ENCODE results near the gene IDH3A.

IDH3A gene

GRCh38 chr15:78110096-78110495 is 39.1 kb upstream of the IDH3A start:
- no peak for DNase-seq (ENCODE audit: low read depth)

DNA sequence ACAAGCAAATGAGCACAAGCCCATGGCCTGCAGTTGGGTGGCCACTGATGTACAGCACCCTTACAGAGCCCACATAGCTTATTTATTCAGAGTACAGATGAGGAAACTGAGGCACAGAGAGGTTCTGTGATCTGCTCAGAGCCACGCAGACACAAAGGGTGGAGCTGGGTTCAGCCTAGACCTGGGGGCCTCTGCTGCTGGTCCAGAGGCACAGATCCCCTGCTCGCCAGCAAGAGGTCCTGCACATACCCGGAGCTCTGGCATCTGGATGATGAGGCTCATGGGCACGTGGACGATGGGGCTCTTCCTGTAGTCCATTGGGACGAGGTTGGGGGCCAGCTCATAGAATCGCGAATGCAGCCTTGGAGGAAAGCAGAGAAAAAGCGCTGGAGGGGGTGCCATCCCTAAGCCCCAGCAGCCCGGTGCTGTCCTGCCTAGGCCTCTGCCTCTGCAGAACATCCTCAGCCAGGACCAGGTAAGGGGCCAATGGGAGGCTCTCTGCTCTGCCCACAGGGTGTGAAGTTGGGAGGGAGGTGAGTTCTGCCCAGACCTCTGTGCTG is 38.2 kb upstream of the IDH3A start:
- DNase-seq (ENCODE audit: low read depth) = no peak
- TF ChIP-seq, protein P1, sequence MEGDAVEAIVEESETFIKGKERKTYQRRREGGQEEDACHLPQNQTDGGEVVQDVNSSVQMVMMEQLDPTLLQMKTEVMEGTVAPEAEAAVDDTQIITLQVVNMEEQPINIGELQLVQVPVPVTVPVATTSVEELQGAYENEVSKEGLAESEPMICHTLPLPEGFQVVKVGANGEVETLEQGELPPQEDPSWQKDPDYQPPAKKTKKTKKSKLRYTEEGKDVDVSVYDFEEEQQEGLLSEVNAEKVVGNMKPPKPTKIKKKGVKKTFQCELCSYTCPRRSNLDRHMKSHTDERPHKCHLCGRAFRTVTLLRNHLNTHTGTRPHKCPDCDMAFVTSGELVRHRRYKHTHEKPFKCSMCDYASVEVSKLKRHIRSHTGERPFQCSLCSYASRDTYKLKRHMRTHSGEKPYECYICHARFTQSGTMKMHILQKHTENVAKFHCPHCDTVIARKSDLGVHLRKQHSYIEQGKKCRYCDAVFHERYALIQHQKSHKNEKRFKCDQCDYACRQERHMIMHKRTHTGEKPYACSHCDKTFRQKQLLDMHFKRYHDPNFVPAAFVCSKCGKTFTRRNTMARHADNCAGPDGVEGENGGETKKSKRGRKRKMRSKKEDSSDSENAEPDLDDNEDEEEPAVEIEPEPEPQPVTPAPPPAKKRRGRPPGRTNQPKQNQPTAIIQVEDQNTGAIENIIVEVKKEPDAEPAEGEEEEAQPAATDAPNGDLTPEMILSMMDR (IDR thresholded peaks at IDR 0.05; ENCODE audit: insufficient read depth, low read depth, low read length, missing control alignments) = no peak
- no peak overlapping the region for H3K4me3 ChIP-seq (ENCODE audit: low read depth, low read length)

More at GRCh38 chr15:78110096-78110495, 39.1 kb upstream of the IDH3A start:
- H3K4me3 ChIP-seq (ENCODE audit: low read depth, low read length) = no peak overlapping the region
- TF ChIP-seq, protein P1 (IDR thresholded peaks at IDR 0.05; ENCODE audit: insufficient read depth, low read depth, low read length, missing control alignments) = no peak

DNA sequence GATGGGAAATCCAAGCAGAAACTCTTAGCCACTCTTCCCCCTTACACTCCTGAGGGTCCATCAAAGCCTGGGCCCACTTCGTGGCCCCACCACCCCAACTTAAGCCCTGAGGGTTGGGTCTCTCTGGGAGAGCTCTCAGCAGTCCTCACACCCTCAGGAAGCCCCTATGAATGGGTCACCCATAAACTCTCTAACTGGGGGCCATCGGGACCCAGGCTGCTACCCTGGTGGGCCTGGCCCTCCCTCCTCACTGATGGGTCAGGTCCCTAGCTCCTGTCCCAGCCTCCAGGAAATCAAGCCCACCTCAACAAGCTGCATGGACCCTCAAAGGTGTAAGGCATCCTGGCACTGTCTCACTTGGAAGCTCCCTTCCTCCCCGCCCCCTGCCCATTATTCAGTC is 37.4 kb upstream of the IDH3A start:
- no peak overlapping the region for H3K4me3 ChIP-seq (ENCODE audit: low read depth, low read length)
- TF ChIP-seq, protein P1 (IDR thresholded peaks at IDR 0.05; ENCODE audit: insufficient read depth, low read depth, low read length, missing control alignments) = no peak
- DNase-seq (ENCODE audit: low read depth) = no peak

DNA sequence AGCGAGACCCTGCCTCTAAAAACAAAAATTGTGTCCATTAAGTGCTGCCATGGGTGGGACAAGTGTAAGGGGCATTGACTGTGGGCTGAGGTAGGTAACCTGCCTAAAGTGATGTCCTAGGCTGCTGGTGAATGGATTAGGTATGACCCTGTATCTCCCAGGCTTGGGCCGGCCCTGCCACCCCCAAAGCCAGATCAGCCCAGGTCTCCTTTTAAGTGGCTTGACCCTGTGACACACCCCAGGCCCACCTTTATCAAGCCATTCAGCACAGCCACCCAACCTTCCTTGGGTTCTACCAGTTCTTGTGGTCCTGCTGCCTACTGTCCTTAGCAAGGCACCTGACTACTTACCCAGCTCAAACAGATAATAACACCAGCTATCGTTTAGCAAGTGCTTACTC is 36.6 kb upstream of the IDH3A start:
- no peak overlapping the region for H3K4me3 ChIP-seq (ENCODE audit: low read depth, low read length)
- no peak for DNase-seq (ENCODE audit: low read depth)
- TF ChIP-seq, protein P1 (IDR thresholded peaks at IDR 0.05; ENCODE audit: insufficient read depth, low read depth, low read length, missing control alignments) = no peak

DNA sequence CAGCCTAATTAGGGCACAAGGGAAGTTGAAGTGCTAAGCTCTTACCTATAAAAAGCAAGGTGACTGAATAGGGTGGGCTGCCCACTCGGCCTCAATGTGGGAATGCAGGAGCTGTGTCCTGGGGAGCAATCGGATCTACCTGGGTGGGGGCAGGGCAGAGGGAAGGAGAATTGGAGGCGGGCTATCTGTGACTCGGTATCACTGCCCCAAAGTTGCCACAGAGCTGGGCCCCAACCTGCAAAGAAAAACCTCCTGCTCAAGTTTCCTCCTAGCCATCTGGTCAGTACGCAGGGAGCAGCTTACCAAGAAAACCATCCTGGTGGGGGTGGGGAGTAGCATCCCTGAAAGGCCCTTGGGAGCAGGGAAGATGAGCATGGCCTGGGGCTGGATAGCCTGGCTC is 28.6 kb upstream of the IDH3A start:
- no peak for DNase-seq (ENCODE audit: low read depth)
- TF ChIP-seq, protein P1 (IDR thresholded peaks at IDR 0.05; ENCODE audit: insufficient read depth, low read depth, low read length, missing control alignments) = no peak

GRCh38 chr15:78125267-78125666 is 23.9 kb upstream of the IDH3A start:
- no peak overlapping the region for H3K4me3 ChIP-seq (ENCODE audit: low read depth, low read length)
- no peak for DNase-seq (ENCODE audit: low read depth)
- TF ChIP-seq, protein P1 (IDR thresholded peaks at IDR 0.05; ENCODE audit: insufficient read depth, low read depth, low read length, missing control alignments) = no peak

More for the DNA sequence above, 28.6 kb upstream of the IDH3A start:
- no peak overlapping the region for H3K4me3 ChIP-seq (ENCODE audit: low read depth, low read length)

DNA sequence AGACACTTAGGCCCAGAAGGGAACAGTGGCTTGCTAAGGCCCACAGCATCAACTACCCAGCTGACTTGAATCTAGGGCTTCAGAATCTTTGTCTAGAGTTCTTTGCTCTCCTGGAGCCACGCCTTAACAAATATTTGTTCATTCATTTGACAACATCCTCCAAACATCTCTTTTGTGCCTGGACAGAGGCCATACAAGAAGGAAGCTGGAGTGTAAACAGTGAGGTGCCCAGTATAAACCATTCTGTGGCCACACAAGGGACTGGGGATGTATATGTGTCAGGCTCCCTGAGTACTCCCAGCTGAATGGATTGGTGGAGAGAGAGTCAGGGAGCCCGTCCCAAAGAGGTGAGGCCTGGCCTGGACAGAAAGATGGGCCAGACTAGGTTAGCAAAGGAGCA is 21.3 kb upstream of the IDH3A start:
- TF ChIP-seq, protein P1 (IDR thresholded peaks at IDR 0.05; ENCODE audit: insufficient read depth, low read depth, low read length, missing control alignments) = no peak

More for the DNA sequence above, 21.3 kb upstream of the IDH3A start:
- no peak overlapping the region for H3K4me3 ChIP-seq (ENCODE audit: low read depth, low read length)
- no peak for DNase-seq (ENCODE audit: low read depth)
